ENCODE data around the gene AK3.

DNA sequence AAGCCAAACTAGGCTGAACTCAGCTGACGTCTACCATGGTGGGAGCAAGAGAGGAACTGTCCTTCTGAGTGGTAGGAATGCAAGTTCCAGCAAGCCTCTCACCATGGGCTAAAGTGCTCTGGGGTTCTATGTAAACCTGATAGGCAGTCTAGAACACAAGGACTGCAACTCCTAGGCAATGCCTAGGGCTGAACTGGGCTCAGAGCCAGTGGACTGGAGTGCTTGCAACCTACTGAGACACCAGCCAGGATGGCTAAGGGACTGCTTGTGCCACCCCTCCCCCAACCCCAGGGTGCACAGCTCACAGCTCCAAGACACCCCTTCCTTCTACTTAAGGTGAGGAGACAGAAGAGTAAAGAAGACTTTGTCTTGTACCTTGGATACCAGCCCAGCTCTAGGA is 39.6 kb upstream of the AK3 start:
- TF ChIP-seq, protein P1, sequence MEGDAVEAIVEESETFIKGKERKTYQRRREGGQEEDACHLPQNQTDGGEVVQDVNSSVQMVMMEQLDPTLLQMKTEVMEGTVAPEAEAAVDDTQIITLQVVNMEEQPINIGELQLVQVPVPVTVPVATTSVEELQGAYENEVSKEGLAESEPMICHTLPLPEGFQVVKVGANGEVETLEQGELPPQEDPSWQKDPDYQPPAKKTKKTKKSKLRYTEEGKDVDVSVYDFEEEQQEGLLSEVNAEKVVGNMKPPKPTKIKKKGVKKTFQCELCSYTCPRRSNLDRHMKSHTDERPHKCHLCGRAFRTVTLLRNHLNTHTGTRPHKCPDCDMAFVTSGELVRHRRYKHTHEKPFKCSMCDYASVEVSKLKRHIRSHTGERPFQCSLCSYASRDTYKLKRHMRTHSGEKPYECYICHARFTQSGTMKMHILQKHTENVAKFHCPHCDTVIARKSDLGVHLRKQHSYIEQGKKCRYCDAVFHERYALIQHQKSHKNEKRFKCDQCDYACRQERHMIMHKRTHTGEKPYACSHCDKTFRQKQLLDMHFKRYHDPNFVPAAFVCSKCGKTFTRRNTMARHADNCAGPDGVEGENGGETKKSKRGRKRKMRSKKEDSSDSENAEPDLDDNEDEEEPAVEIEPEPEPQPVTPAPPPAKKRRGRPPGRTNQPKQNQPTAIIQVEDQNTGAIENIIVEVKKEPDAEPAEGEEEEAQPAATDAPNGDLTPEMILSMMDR (IDR thresholded peaks at IDR 0.05), result no peak
- no peak for TF ChIP-seq POLR2A (IDR thresholded peaks at IDR 0.05)
